ENCODE results near the gene NATD1. TPM values are rescaled to one million over a fixed set of nuclear protein-coding genes. Genes with fewer than 3 reads are reported as not detected.

Gene NATD1
- total RNA-seq, 1 experiment from 2014 or later: 1.7 TPM

GRCh38 chr17:21250854-21251253 lies 2.4 kb downstream of the NATD1 start:
- Histone ChIP-seq H3K27me3 (replicated peaks) (no peaks in the 10 kb centered on the region), H3K4me3 (no peak overlapping the region), H3K36me3 (no peaks in the 10 kb centered on the region), H3K9me3 (replicated peaks) (no peaks in the 10 kb centered on the region), H3K4me1 (replicated peaks) (peaks cover 11% of the 10 kb centered on the region), H3K27ac (no peak overlapping the region)
- no peak for DNase-seq (ENCODE audit: low read depth in 1 of 2, low spot score in 2 of 2)

GRCh38 chr17:21249920-21250703 lies 3.1 kb downstream of the NATD1 start:
- H3K9me3 ChIP-seq (replicated peaks): no peaks in the 10 kb centered on the region
- H3K36me3 ChIP-seq: no peaks in the 10 kb centered on the region
- H3K4me3 ChIP-seq: no peak overlapping the region
- no peak for DNase-seq (ENCODE audit: low read depth in 1 of 2, low spot score in 2 of 2)
- no peak overlapping the region for H3K27ac ChIP-seq
- H3K27me3 ChIP-seq (replicated peaks): no peaks in the 10 kb centered on the region
- peaks cover 11% of the 10 kb centered on the region for H3K4me1 ChIP-seq (replicated peaks)

GRCh38 chr17:21249086-21249795 lies 4.0 kb downstream of the NATD1 start:
- H3K36me3 ChIP-seq: no peaks in the 10 kb centered on the region
- H3K27me3 ChIP-seq (replicated peaks): no peaks in the 10 kb centered on the region
- H3K27ac ChIP-seq: no peak overlapping the region
- peaks cover 11% of the 10 kb centered on the region for H3K4me1 ChIP-seq (replicated peaks)
- H3K4me3 ChIP-seq: no peak overlapping the region
- no peak for DNase-seq (ENCODE audit: low read depth in 1 of 2, low spot score in 2 of 2)
- no peaks in the 10 kb centered on the region for H3K9me3 ChIP-seq (replicated peaks)

- Histone ChIP-seq H3K9me3 (replicated peaks) (no peaks in the 10 kb centered on the region), H3K4me3 (no peak overlapping the region), H3K27me3 (replicated peaks) (no peaks in the 10 kb centered on the region), H3K36me3 (no peaks in the 10 kb centered on the region), H3K4me1 (replicated peaks) (peaks cover 6% of the 10 kb centered on the region), H3K27ac (no peak overlapping the region)
- DNase-seq (ENCODE audit: low read depth in 1 of 2, low spot score in 2 of 2): no peak
These were observed 4.7 kb downstream of the NATD1 start for GRCh38 chr17:21248500-21248899.

- Histone ChIP-seq H3K4me3 (no peak overlapping the region), H3K27me3 (replicated peaks) (no peaks in the 10 kb centered on the region)
- DNase-seq (ENCODE audit: low read depth in 1 of 2, low spot score in 2 of 2): no peak
These were observed 5.5 kb downstream of the NATD1 start for GRCh38 chr17:21247552-21248258.

GRCh38 chr17:21246698-21247097 lies 6.5 kb downstream of the NATD1 start:
- no peaks in the 10 kb centered on the region for H3K4me1 ChIP-seq (replicated peaks)
- no peak for DNase-seq (ENCODE audit: low read depth in 1 of 2, low spot score in 2 of 2)
- no peaks in the 10 kb centered on the region for H3K36me3 ChIP-seq
- no peaks in the 10 kb centered on the region for H3K9me3 ChIP-seq (replicated peaks)
- no peaks in the 10 kb centered on the region for H3K27me3 ChIP-seq (replicated peaks)
- H3K27ac ChIP-seq: no peak overlapping the region
- no peak overlapping the region for H3K4me3 ChIP-seq

More at GRCh38 chr17:21247552-21248258, 5.5 kb downstream of the NATD1 start:
- no peak overlapping the region for H3K27ac ChIP-seq
- peaks cover 4% of the 10 kb centered on the region; the same call in 1 of the 2 replicates for H3K4me1 ChIP-seq (replicated peaks)
- H3K36me3 ChIP-seq: no peaks in the 10 kb centered on the region
- no peaks in the 10 kb centered on the region for H3K9me3 ChIP-seq (replicated peaks)

- no peak overlapping the region for H3K4me3 ChIP-seq
These were observed 7.5 kb downstream of the NATD1 start for GRCh38 chr17:21245639-21246084.

GRCh38 chr17:21243516-21244303 lies 9.5 kb downstream of the NATD1 start:
- no peaks in the 10 kb centered on the region for H3K4me1 ChIP-seq (replicated peaks)
- H3K27ac ChIP-seq: no peak overlapping the region
- H3K4me3 ChIP-seq: no peak overlapping the region
- H3K36me3 ChIP-seq: no peaks in the 10 kb centered on the region
- no peak for DNase-seq (ENCODE audit: low read depth in 1 of 2, low spot score in 2 of 2)
- no peaks in the 10 kb centered on the region for H3K27me3 ChIP-seq (replicated peaks)
- H3K9me3 ChIP-seq (replicated peaks): no peaks in the 10 kb centered on the region

More at GRCh38 chr17:21245639-21246084, 7.5 kb downstream of the NATD1 start:
- DNase-seq (ENCODE audit: low read depth in 1 of 2, low spot score in 2 of 2): no peak
- H3K27me3 ChIP-seq (replicated peaks): no peaks in the 10 kb centered on the region
- H3K4me1 ChIP-seq (replicated peaks): no peaks in the 10 kb centered on the region
- no peaks in the 10 kb centered on the region for H3K9me3 ChIP-seq (replicated peaks)
- H3K36me3 ChIP-seq: no peaks in the 10 kb centered on the region
- H3K27ac ChIP-seq: no peak overlapping the region

- Histone ChIP-seq H3K9me3 (replicated peaks) (no peaks in the 10 kb centered on the region), H3K4me3 (no peak overlapping the region)
- DNase-seq (ENCODE audit: low read depth in 1 of 2, low spot score in 2 of 2): no peak
These were observed 10.3 kb downstream of the NATD1 start for GRCh38 chr17:21242780-21243515.

GRCh38 chr17:21242026-21242697 lies 11.0 kb downstream of the NATD1 start:
- Histone ChIP-seq H3K4me1 (replicated peaks) (no peaks in the 10 kb centered on the region), H3K27me3 (replicated peaks) (no peaks in the 10 kb centered on the region), H3K9me3 (replicated peaks) (no peaks in the 10 kb centered on the region), H3K36me3 (no peaks in the 10 kb centered on the region), H3K4me3 (no peak overlapping the region), H3K27ac (no peak overlapping the region)
- no peak for DNase-seq (ENCODE audit: low read depth in 1 of 2, low spot score in 2 of 2)

More at GRCh38 chr17:21242780-21243515, 10.3 kb downstream of the NATD1 start:
- no peaks in the 10 kb centered on the region for H3K4me1 ChIP-seq (replicated peaks)
- no peak overlapping the region for H3K27ac ChIP-seq
- H3K36me3 ChIP-seq: no peaks in the 10 kb centered on the region
- H3K27me3 ChIP-seq (replicated peaks): no peaks in the 10 kb centered on the region

GRCh38 chr17:21241564-21241963 lies 11.6 kb downstream of the NATD1 start:
- H3K27ac ChIP-seq: no peak overlapping the region
- no peaks in the 10 kb centered on the region for H3K9me3 ChIP-seq (replicated peaks)
- H3K36me3 ChIP-seq: no peaks in the 10 kb centered on the region
- H3K27me3 ChIP-seq (replicated peaks): no peaks in the 10 kb centered on the region
- H3K4me1 ChIP-seq (replicated peaks): no peaks in the 10 kb centered on the region
- no peak for DNase-seq (ENCODE audit: low read depth in 1 of 2, low spot score in 2 of 2)
- no peak overlapping the region for H3K4me3 ChIP-seq

- no peak overlapping the region for H3K27ac ChIP-seq
- H3K4me1 ChIP-seq (replicated peaks): no peaks in the 10 kb centered on the region
- no peak overlapping the region for H3K4me3 ChIP-seq
- H3K36me3 ChIP-seq: no peaks in the 10 kb centered on the region
- H3K27me3 ChIP-seq (replicated peaks): no peaks in the 10 kb centered on the region
- no peaks in the 10 kb centered on the region for H3K9me3 ChIP-seq (replicated peaks)
- DNase-seq (ENCODE audit: low read depth in 1 of 2, low spot score in 2 of 2): no peak
These were observed 12.7 kb downstream of the NATD1 start for GRCh38 chr17:21240369-21241055.

Measured in SJSA1 (cell line).